Breast epithelium (tissue), 4 donors: ENCODE results near the gene NRBP1. TPM values are rescaled to one million over a fixed set of nuclear protein-coding genes. Genes with fewer than 3 reads are reported as not detected.

Experiments
- DNase-seq, 2 donors: peaks; one replicate each; pipeline ENCODE4 v3.0.0-alpha.2; 2019; ENCODE audit warnings: low spot score in 2 of 2
- H3K27ac ChIP-seq, 2 donors: fragments of 200-600 bp; sonication (generic) in 1 of 2; one replicate each; pipeline ENCODE4 v1.5.1; 2016 to 2019; ENCODE audit warnings: mild to moderate bottlenecking in 1 of 2
- H3K27me3 ChIP-seq, 2 donors: fragments of 200-600 bp; sonication (generic) in 1 of 2; one replicate each; pipeline versions ENCODE4 v1.5.1 to v1.6.0; 2017 to 2019; ENCODE audit warnings: control low read depth in 1 of 2, mild to moderate bottlenecking in 1 of 2
- H3K36me3 ChIP-seq: fragments of 200-600 bp; one replicate; pipeline ENCODE4 v1.5.1; 2019
- H3K4me1 ChIP-seq, 2 donors: fragments of 200-600 bp; sonication (generic); one replicate each; pipeline ENCODE4 v1.5.1; 2016 to 2019; ENCODE audit warnings: control low read depth in 1 of 2
- H3K4me3 ChIP-seq, 3 donors: fragments of 200-600 bp; sonication (generic); 1 replicate in 2 of 3; 2 replicates in 1 of 3; pipeline ENCODE4 v1.5.1; 2016 to 2019; ENCODE audit warnings: mild to moderate bottlenecking in 3 of 3, moderate library complexity in 2 of 3
- H3K9me3 ChIP-seq, 2 donors: fragments of 200-600 bp; sonication (generic) in 1 of 2; one replicate each; pipeline ENCODE4 v1.5.1; 2016 to 2019; ENCODE audit warnings: control low read depth in 1 of 2
- POLR2A ChIP-seq: fragments of 450-650 bp; IDR thresholded peaks from one replicate; pipeline ENCODE4 v1.6.1; 2016; ENCODE audit warnings: antibody characterized with exemption, mild to moderate bottlenecking, moderate library complexity
- POLR2AphosphoS5 ChIP-seq, 3 donors: sonication (generic); formaldehyde crosslinking; IDR thresholded peaks; one replicate each; pipeline ENCODE4 v1.6.1; 2017; ENCODE audit warnings: antibody characterized with exemption in 3 of 3
- intact Hi-C: fragments of 100-400 bp; cut with DNase I; formaldehyde crosslinking; loops from one replicate; pipeline ENCODE4 v1.15.1; 2023; ENCODE audit warnings: low total_unique reads
- total RNA-seq, 3 donors: library from RNA; depleted of rRNA; stranded (reverse); fragments of >200 nt; gene quantifications; one replicate each; pipeline ENCODE4 v1.1.0, GENCODE V29; 2016
- TF ChIP-seq, protein P1 (sequence below), 3 donors: fragments of 450-650 bp; IDR thresholded peaks; one replicate each; pipeline ENCODE4 v1.5.1; 2016 to 2017; ENCODE audit warnings: antibody characterized with exemption in 3 of 3, mild to moderate bottlenecking in 3 of 3, moderate library complexity in 3 of 3

The NRBP1 gene
- total RNA-seq, 3 donors from 2014 or later, result 70.5 to 87.5 (median 80.3) TPM

DNA sequence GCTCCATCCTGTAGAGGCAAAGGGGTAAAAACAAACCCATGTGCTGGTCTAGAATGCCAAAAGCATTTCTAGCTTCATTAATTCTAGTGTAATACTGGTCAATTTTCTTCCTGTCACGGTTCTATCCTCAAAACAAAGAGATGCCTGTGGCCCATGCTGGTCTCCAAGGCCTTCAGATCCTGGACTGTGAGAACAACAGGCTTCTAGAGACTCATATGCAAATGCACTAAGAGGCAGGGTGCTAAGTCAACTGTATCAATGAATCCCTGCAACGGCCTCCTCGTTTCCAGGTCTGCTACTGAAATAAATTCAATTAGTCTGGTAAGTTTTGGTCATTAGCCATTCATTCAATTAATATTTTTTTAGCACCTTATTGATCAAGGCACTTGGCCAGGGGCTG, 57.1 kb downstream of the NRBP1 start:
- Histone ChIP-seq H3K27me3 (no peaks in the 10 kb centered on the region), H3K4me3 (no peak overlapping the region), H3K4me1 (no peaks in the 10 kb centered on the region), H3K27ac (no peak overlapping the region), H3K36me3 (no peaks in the 10 kb centered on the region), H3K9me3 (no peaks in the 10 kb centered on the region)
- DNase-seq, result no peak
- TF ChIP-seq POLR2A (no peak), POLR2AphosphoS5 (IDR thresholded peaks at IDR 0.05) (no peak)
- TF ChIP-seq, protein P1, sequence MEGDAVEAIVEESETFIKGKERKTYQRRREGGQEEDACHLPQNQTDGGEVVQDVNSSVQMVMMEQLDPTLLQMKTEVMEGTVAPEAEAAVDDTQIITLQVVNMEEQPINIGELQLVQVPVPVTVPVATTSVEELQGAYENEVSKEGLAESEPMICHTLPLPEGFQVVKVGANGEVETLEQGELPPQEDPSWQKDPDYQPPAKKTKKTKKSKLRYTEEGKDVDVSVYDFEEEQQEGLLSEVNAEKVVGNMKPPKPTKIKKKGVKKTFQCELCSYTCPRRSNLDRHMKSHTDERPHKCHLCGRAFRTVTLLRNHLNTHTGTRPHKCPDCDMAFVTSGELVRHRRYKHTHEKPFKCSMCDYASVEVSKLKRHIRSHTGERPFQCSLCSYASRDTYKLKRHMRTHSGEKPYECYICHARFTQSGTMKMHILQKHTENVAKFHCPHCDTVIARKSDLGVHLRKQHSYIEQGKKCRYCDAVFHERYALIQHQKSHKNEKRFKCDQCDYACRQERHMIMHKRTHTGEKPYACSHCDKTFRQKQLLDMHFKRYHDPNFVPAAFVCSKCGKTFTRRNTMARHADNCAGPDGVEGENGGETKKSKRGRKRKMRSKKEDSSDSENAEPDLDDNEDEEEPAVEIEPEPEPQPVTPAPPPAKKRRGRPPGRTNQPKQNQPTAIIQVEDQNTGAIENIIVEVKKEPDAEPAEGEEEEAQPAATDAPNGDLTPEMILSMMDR (IDR thresholded peaks at IDR 0.05), result no peak
- intact Hi-C loops, result no loop called here

DNA sequence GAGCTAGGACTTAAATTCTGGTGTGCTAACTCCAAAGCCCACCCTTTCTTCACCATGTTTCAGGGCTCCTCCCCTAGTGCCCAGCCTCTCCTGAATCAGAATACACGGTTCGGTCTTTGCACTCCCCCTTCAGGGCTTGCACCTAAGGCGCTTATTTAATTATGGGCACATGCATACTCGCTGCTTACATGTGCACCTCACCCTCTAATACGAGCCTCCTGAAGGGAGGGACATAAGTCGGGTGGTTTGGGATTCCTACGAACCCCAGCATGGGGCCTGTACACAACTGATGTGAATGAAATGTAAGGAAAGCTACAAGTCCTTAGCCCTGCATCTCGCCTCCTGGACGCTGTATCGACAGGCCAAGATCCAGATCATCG, 60.7 kb downstream of the NRBP1 start:
- TF ChIP-seq, protein P1 (IDR thresholded peaks at IDR 0.05), result no peak
- TF ChIP-seq POLR2AphosphoS5 (IDR thresholded peaks at IDR 0.05) (no peak), POLR2A (no peak)
- H3K4me3 ChIP-seq, result peak overlapping the region; percentile 51 to 72 (median 68)
- peak overlapping the region; percentile 84 to 88 for H3K27ac ChIP-seq
- no peaks in the 10 kb centered on the region for H3K9me3 ChIP-seq
- no peaks in the 10 kb centered on the region for H3K36me3 ChIP-seq
- no peaks in the 10 kb centered on the region for H3K27me3 ChIP-seq
- H3K4me1 ChIP-seq, result no peaks in the 10 kb centered on the region
- DNase-seq, result no peak
- intact Hi-C loops, result no loop called here

DNA sequence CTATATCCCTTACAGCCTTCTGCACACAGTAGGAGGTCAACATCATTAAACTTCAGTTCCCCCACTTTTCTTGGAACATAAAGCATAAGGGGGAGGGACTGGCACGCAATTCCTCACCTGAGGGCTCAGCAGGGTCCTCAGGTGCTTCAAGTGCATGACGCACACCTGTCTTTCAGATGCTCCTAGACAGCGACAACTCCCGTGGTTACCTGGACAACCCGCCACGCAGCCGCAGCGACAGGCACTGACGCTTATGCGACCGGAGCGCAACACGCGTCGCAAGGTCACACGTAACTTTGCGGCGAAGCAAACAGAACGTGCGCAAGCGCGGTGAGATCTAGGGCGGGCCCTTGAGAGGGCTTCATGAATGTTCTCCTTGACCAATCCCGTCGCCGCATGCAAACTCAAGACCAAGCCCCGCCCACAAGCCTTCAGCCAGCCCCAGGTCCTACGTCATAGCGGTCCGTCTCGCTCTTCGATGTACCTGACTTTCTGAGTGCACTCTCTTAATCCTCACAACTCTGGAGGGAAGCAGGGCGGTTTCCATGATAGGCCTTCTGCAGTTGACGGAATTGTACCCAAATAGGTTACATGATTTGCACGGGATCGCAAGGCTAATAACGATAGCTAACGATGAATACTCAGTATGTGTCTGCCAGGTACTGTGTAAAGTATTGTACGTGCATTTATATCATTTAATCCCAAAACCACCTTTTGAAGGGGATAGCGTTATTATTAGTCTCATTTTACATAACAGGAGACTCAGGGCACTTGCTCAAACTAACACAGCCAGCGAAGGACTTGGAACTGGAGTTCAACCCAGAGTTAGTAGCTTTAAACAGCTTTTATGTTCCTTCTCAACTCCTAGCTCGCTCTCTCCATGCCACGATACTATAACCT, 61.3 kb downstream of the NRBP1 start, which contains the start of gene IFT172:
TSS of gene IFT172 (minus strand) at position 246 of the 900 bp plus-strand sequence. CDS start at position 156, 90 bp downstream.
- H3K4me1 ChIP-seq, result peaks cover 0 to 1% of the 10 kb centered on the region in 2 donors
- TF ChIP-seq POLR2AphosphoS5 (IDR thresholded peaks at IDR 0.05) (peak; percentile 20 to 85 (median 80)), POLR2A (no peak)
- TF ChIP-seq, protein P1 (IDR thresholded peaks at IDR 0.05), result no peak
- peak; percentile 99 for DNase-seq
- H3K27ac ChIP-seq, result peak within 1 kb of the TSS; percentile 84 to 88
- intact Hi-C loops, result no loop called here
- no peaks in the 10 kb centered on the region for H3K27me3 ChIP-seq
- no peaks in the 10 kb centered on the region for H3K9me3 ChIP-seq
- H3K4me3 ChIP-seq, result peak within 1 kb of the TSS; percentile 51 to 72 (median 68)
- H3K36me3 ChIP-seq, result no peaks in the 10 kb centered on the region

Other genes starting within 250 kb of the NRBP1 start
- gene ATRAID, start 216.6 kb upstream of the NRBP1 start, total RNA-seq, result 100 to 1,000 TPM; 146 to 243 (median 177) TPM
- 10 to 100 TPM; 43.4 to 86.2 (median 84.9) TPM for gene SLC5A6, start 216.4 kb upstream of the NRBP1 start, total RNA-seq
- 10 to 100 TPM; 15.5 to 33.4 (median 17.3) TPM for gene CAD, start 211.3 kb upstream of the NRBP1 start, total RNA-seq
- under 1 TPM in 1 of 3 donors, not detected in 2; 0.33 TPM for gene SLC30A3, start 165.6 kb upstream of the NRBP1 start, total RNA-seq
- not detected for gene DNAJC5G, start 153.2 kb upstream of the NRBP1 start, total RNA-seq
- under 1 TPM in 2 of 3 donors, not detected in 1; 0.15 to 0.66 TPM for gene TRIM54, start 146.2 kb upstream of the NRBP1 start, total RNA-seq
- gene UCN, start 120.2 kb upstream of the NRBP1 start, total RNA-seq, result 1 to 10 TPM in 2 of 3 donors, under 1 TPM in 1; 0.80 to 8.8 (median 4.6) TPM
- 10 to 100 TPM; 72.8 to 95.1 (median 79.4) TPM for gene MPV17, start 105.5 kb upstream of the NRBP1 start, total RNA-seq
- gene GTF3C2, start 71.9 kb upstream of the NRBP1 start, total RNA-seq, result 10 to 100 TPM; 32.6 to 63.5 (median 55.7) TPM
- gene EIF2B4, start 58.3 kb upstream of the NRBP1 start, total RNA-seq, result 10 to 100 TPM; 38.1 to 48.9 (median 47.9) TPM
- 100 to 1,000 TPM; 109 to 121 (median 116) TPM for gene SNX17, start 58.0 kb upstream of the NRBP1 start, total RNA-seq
- gene ZNF513, start 47.9 kb upstream of the NRBP1 start, total RNA-seq, result 10 to 100 TPM in 2 of 3 donors, 1 to 10 TPM in 1; 5.9 to 22.5 (median 15.7) TPM
- 10 to 100 TPM; 46.2 to 59.0 (median 54.4) TPM for gene PPM1G, start 19.0 kb upstream of the NRBP1 start, total RNA-seq
- gene KRTCAP3, start 13.8 kb downstream of the NRBP1 start, total RNA-seq, result 10 to 100 TPM in 2 of 3 donors, 1 to 10 TPM in 1; 3.8 to 31.2 (median 14.7) TPM
- gene IFT172, start 61.1 kb downstream of the NRBP1 start, total RNA-seq, result 10 to 100 TPM; 28.2 to 51.5 (median 32.1) TPM
- gene FNDC4, start 66.6 kb downstream of the NRBP1 start, total RNA-seq, result 10 to 100 TPM; 12.4 to 57.7 (median 57.3) TPM
- 1 to 10 TPM in 2 of 3 donors, not detected in 1; 1.8 to 3.9 TPM for gene GCKR, start 68.2 kb downstream of the NRBP1 start, total RNA-seq
- 10 to 100 TPM; 28.8 to 42.7 (median 39.7) TPM for gene ZNF512, start 154.4 kb downstream of the NRBP1 start, total RNA-seq
- gene CCDC121, start 200.4 kb downstream of the NRBP1 start, total RNA-seq, result 1 to 10 TPM; 4.9 to 8.9 (median 5.1) TPM
- 10 to 100 TPM; 24.2 to 30.3 (median 25.6) TPM for gene GPN1, start 200.4 kb downstream of the NRBP1 start, total RNA-seq
- gene SUPT7L, start 235.0 kb downstream of the NRBP1 start, total RNA-seq, result 10 to 100 TPM; 21.4 to 34.2 (median 25.9) TPM
- gene SLC4A1AP, start 235.3 kb downstream of the NRBP1 start, total RNA-seq, result 10 to 100 TPM; 23.3 to 27.1 (median 24.3) TPM